ENCODE measurements around the gene MORC3. TPM values are rescaled to one million over a fixed set of nuclear protein-coding genes. Genes with fewer than 3 reads are reported as not detected.

Gene MORC3
- total RNA-seq, 1 donor from 2014 or later: 25.9 TPM

DNA sequence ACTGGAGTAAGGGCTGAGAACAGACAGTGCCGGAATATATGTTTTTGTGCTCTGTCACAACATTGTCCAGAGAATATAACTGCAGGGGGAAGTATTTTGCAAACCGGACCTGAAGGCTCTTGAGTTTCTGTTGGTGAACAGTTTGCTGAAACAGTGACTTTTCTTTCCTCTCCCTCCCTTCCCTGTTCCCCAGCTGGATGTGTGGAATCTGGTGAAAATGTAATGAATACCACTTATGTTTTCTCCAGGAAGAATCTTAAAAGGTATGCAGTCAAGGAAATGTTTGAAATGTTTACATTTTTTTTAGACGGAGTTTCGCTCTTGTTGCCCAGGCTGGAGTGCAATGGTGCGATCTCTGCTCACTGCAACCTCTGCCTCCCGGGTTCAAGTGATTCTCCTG, 88.6 kb downstream of the MORC3 start:
- DNase-seq (ENCODE audit: low read depth): no peak
- no peak overlapping the region for H3K4me3 ChIP-seq (ENCODE audit: low read depth, low read length)
- H3K36me3 ChIP-seq (ENCODE audit: control insufficient read depth, insufficient read depth, low read length): peaks cover 2% of the 10 kb centered on the region
- H3K27me3 ChIP-seq (ENCODE audit: control insufficient read depth, insufficient read depth, low read length): no peaks in the 10 kb centered on the region
- TF ChIP-seq, protein P1, sequence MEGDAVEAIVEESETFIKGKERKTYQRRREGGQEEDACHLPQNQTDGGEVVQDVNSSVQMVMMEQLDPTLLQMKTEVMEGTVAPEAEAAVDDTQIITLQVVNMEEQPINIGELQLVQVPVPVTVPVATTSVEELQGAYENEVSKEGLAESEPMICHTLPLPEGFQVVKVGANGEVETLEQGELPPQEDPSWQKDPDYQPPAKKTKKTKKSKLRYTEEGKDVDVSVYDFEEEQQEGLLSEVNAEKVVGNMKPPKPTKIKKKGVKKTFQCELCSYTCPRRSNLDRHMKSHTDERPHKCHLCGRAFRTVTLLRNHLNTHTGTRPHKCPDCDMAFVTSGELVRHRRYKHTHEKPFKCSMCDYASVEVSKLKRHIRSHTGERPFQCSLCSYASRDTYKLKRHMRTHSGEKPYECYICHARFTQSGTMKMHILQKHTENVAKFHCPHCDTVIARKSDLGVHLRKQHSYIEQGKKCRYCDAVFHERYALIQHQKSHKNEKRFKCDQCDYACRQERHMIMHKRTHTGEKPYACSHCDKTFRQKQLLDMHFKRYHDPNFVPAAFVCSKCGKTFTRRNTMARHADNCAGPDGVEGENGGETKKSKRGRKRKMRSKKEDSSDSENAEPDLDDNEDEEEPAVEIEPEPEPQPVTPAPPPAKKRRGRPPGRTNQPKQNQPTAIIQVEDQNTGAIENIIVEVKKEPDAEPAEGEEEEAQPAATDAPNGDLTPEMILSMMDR (IDR thresholded peaks at IDR 0.05; ENCODE audit: insufficient read depth, low read length, poor library complexity, severe bottlenecking): no peak

- DNase-seq (ENCODE audit: low read depth): no peak
- H3K4me3 ChIP-seq (ENCODE audit: low read depth, low read length): no peak overlapping the region
- TF ChIP-seq, protein P1 (IDR thresholded peaks at IDR 0.05; ENCODE audit: insufficient read depth, low read length, poor library complexity, severe bottlenecking): no peak
- peaks cover 2% of the 10 kb centered on the region for H3K36me3 ChIP-seq (ENCODE audit: control insufficient read depth, insufficient read depth, low read length)
- H3K27me3 ChIP-seq (ENCODE audit: control insufficient read depth, insufficient read depth, low read length): no peaks in the 10 kb centered on the region
Measured at GRCh38 chr21:36411301-36411700, 91.3 kb downstream of the MORC3 start.

DNA sequence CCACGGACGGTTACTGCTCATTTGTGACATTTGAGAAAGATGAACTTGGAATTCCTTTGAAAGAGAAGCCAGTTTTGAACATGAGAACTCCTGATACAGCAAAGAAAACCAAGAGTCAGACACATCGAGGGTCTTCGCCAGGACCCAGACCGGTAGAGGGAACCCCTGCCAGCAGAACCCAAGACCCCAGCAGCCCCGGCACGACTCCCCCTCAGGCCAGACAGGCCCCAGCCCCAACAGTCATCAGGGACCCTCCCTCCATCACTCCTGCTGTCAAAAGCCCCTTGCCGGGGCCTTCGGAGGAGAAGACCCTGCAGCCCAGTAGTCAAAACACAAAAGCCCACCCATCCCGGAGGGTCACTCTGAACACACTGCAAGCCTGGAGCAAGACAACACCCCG, 92.9 kb downstream of the MORC3 start:
- Histone ChIP-seq H3K4me3 (ENCODE audit: low read depth, low read length) (no peak overlapping the region), H3K27me3 (ENCODE audit: control insufficient read depth, insufficient read depth, low read length) (no peaks in the 10 kb centered on the region), H3K36me3 (ENCODE audit: control insufficient read depth, insufficient read depth, low read length) (peaks cover 2% of the 10 kb centered on the region)
- no peak for DNase-seq (ENCODE audit: low read depth)
- TF ChIP-seq, protein P1 (IDR thresholded peaks at IDR 0.05; ENCODE audit: insufficient read depth, low read length, poor library complexity, severe bottlenecking): no peak

GRCh38 chr21:36415375-36415774, 95.4 kb downstream of the MORC3 start:
- Histone ChIP-seq H3K4me3 (ENCODE audit: low read depth, low read length) (no peak overlapping the region), H3K27me3 (ENCODE audit: control insufficient read depth, insufficient read depth, low read length) (no peaks in the 10 kb centered on the region), H3K36me3 (ENCODE audit: control insufficient read depth, insufficient read depth, low read length) (peaks cover 2% of the 10 kb centered on the region)
- TF ChIP-seq, protein P1 (IDR thresholded peaks at IDR 0.05; ENCODE audit: insufficient read depth, low read length, poor library complexity, severe bottlenecking): no peak
- no peak for DNase-seq (ENCODE audit: low read depth)

- TF ChIP-seq, protein P1 (IDR thresholded peaks at IDR 0.05; ENCODE audit: insufficient read depth, low read length, poor library complexity, severe bottlenecking): no peak
- Histone ChIP-seq H3K4me3 (ENCODE audit: low read depth, low read length) (no peak overlapping the region), H3K36me3 (ENCODE audit: control insufficient read depth, insufficient read depth, low read length) (no peaks in the 10 kb centered on the region), H3K27me3 (ENCODE audit: control insufficient read depth, insufficient read depth, low read length) (no peaks in the 10 kb centered on the region)
- no peak for DNase-seq (ENCODE audit: low read depth)
Measured at GRCh38 chr21:36419241-36419640, 99.2 kb downstream of the MORC3 start.

GRCh38 chr21:36419996-36420395, 100.0 kb downstream of the MORC3 start:
- H3K36me3 ChIP-seq (ENCODE audit: control insufficient read depth, insufficient read depth, low read length): no peaks in the 10 kb centered on the region
- no peak overlapping the region for H3K4me3 ChIP-seq (ENCODE audit: low read depth, low read length)
- TF ChIP-seq, protein P1 (IDR thresholded peaks at IDR 0.05; ENCODE audit: insufficient read depth, low read length, poor library complexity, severe bottlenecking): peak; percentile 78
- H3K27me3 ChIP-seq (ENCODE audit: control insufficient read depth, insufficient read depth, low read length): no peaks in the 10 kb centered on the region
- peak; percentile 61 for DNase-seq (ENCODE audit: low read depth)
